Measurements from ENCODE around the gene KCNK7.

- TF ChIP-seq CTCF (IDR thresholded peaks at IDR 0.05; ENCODE audit: low read depth, low read length) = peak; percentile 35
- peak; percentile 85 for TF ChIP-seq POLR2A (IDR thresholded peaks at IDR 0.05; ENCODE audit: extremely low read depth, insufficient read length)
- peak; percentile 17; the same call in 1 of the 2 replicates for TF ChIP-seq MAX (IDR thresholded peaks at IDR 0.05; ENCODE audit: low read depth, low read length)
- peak; percentile 74 for TF ChIP-seq MYC (IDR thresholded peaks at IDR 0.05; ENCODE audit: low read depth, low read length)
These were observed 25.4 kb downstream of the KCNK7 start, which contains the start of gene ZNRD2 for GRCh38 chr11:65569973-65570918.

All from NB4 (cell line).